GM19395 (cell line): ENCODE measurements around the gene XXYLT1.
A peak's percentile ranks its signal among the peaks of the same experiment; 100 is the strongest.

Source experiments
- ATAC-seq: cut with Tn5 transposase; IDR thresholded peaks from one replicate; pipeline ENCODE4 v1.9.1; 2021; ENCODE audit warnings: mild to moderate bottlenecking, moderate library complexity; ENCODE audit not compliant: unreplicated experiment

XXYLT1 gene

GRCh38 chr3:195172896-195173295 is 98.1 kb downstream of the XXYLT1 start:
- ATAC-seq = no peak

GRCh38 chr3:195172039-195172684 is 98.8 kb downstream of the XXYLT1 start:
- ATAC-seq = no peak

- no peak for ATAC-seq
These were observed 99.7 kb downstream of the XXYLT1 start for GRCh38 chr3:195171093-195171873.

GRCh38 chr3:195170496-195170895 is 100.5 kb downstream of the XXYLT1 start:
- ATAC-seq = no peak

- ATAC-seq = no peak
These were observed 101.8 kb downstream of the XXYLT1 start for GRCh38 chr3:195169011-195169649.

- no peak for ATAC-seq
These were observed 102.8 kb downstream of the XXYLT1 start for GRCh38 chr3:195168009-195168762.

- ATAC-seq = no peak
These were observed 105.2 kb downstream of the XXYLT1 start for GRCh38 chr3:195165790-195166189.

GRCh38 chr3:195165265-195165609 is 105.7 kb downstream of the XXYLT1 start:
- ATAC-seq = no peak

- ATAC-seq = no peak
These were observed 106.2 kb downstream of the XXYLT1 start for GRCh38 chr3:195164573-195165264.

- ATAC-seq = no peak
These were observed 107.0 kb downstream of the XXYLT1 start for GRCh38 chr3:195163719-195164572.

GRCh38 chr3:195162816-195163215 is 108.1 kb downstream of the XXYLT1 start:
- no peak for ATAC-seq

GRCh38 chr3:195162033-195162669 is 108.8 kb downstream of the XXYLT1 start:
- ATAC-seq = peak; percentile 82

GRCh38 chr3:195160908-195161434 is 110.0 kb downstream of the XXYLT1 start:
- no peak for ATAC-seq

- ATAC-seq = no peak
These were observed 110.6 kb downstream of the XXYLT1 start for GRCh38 chr3:195160257-195160898.

GRCh38 chr3:195159814-195160165 is 111.2 kb downstream of the XXYLT1 start:
- ATAC-seq = no peak

GRCh38 chr3:195159117-195159813 is 111.7 kb downstream of the XXYLT1 start:
- no peak for ATAC-seq

GRCh38 chr3:195156286-195156890 is 114.6 kb downstream of the XXYLT1 start:
- ATAC-seq = no peak
